Measurements from ENCODE around the gene ANKRD13A.
"Not testable (repeated sequence)": the region's sequence is repeated elsewhere in the genome, so short reads cannot be mapped to it uniquely, and the experiment has no call there.

ANKRD13A gene

DNA sequence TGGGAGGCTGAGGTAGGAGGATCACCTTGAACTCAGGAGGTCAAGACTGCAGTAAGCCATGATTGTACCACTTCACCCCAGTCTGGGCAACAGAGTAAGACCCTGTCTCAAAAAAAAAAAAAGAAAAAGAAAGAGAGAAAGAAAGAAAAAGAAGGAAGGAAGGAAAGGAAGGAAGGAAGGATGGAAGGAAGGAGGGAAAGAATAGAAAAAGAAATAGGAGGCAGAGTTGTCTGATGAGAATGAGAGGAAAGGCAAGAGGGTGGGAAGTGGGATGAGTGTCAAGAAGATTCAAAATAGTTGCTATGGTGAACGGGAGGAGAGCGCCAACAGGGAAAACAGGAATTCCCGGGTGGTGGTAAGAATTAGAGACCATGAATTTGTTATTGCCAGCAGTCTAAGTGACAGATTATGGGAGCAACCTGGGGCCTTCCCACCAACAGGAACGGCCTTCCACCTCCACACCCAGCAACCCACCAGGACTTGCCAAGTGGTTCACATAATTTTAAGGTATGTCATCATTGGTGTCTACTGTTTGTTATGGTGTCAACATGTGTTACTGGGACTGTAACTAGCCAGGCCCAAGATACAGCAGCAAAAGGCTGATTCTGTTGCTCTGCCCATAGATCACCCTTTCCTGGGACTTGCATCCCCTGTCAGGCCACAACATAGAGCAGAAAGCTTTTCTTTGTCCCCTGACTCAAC, 85.2 kb downstream of the ANKRD13A start:
- DNase-seq = no peak

DNA sequence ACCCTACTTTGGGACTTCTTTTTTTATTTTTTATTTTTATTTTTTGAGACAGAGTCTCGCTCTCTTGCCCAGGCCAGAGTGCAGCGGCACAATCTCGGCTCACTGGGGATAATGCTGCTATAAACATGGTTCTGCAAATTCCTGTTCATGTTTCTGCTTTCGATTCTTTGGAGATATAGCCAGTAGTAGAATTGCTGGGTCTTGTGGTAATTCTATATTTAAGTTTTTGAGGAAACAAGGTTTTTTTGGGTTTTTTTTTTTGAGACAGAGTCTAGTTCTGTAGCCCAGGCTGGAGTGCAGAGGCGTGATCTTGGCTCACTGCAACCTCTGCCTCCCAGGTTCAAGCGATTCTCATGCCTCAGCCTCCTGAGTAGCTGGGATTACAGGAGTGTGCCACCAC, 89.0 kb downstream of the ANKRD13A start:
- not testable (repeated sequence) for DNase-seq

DNA sequence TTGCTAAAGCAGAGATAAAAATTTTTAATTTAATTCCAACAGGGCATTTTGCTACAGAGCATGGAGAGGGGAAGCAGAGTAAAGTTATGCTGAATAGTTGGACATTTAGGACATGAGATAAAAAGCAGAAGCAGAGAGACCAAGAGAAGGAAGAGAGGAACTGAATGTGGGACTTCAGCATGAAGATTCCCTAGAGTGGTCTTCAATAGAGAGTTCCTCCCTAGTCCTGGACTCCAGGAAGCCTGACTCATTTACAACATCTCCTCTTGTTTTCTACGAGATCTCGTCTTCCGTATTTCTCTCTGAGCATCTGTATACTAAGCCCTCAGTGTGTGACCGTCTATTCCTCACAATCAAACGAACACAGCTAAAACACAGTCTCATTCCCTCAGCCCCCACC, 89.7 kb downstream of the ANKRD13A start:
- no peak for DNase-seq

Data from T-helper 1 cell (primary cell).